Upper lobe of left lung (tissue), 6 donors: ENCODE data around the gene EFCAB8. TPM values are rescaled to one million over a fixed set of nuclear protein-coding genes. Genes with fewer than 3 reads are reported as not detected.

ENCODE experiments used
- ATAC-seq, 2 donors: fragments of 200-7000 bp; cut with Tn5 transposase; one replicate each; pipeline ENCODE4 v1.9.1; 2022; ENCODE audit warnings: mild to moderate bottlenecking in 2 of 2, moderate library complexity in 2 of 2; ENCODE audit not compliant: low FRiP score in 2 of 2
- DNase-seq, 2 donors: peaks; one replicate each; pipeline ENCODE4 v3.0.0-alpha.2; 2019 to 2020
- H3K27ac ChIP-seq, 4 donors: fragments of 200-600 bp; sonication (generic); one replicate each; pipeline ENCODE4 v1.5.1; 2016 to 2019
- H3K27me3 ChIP-seq, 4 donors: fragments of 200-600 bp; sonication (generic); one replicate each; pipeline ENCODE4 v1.5.1; 2017 to 2019
- H3K36me3 ChIP-seq, 4 donors: fragments of 200-600 bp; sonication (generic); one replicate each; pipeline ENCODE4 v1.5.1; 2016 to 2019
- H3K4me1 ChIP-seq, 4 donors: fragments of 200-600 bp; sonication (generic); one replicate each; pipeline ENCODE4 v1.5.1; 2018 to 2019
- H3K4me3 ChIP-seq, 4 donors: fragments of 200-600 bp; sonication (generic); one replicate each; pipeline ENCODE4 v1.5.1; 2017 to 2019; ENCODE audit warnings: mild to moderate bottlenecking in 2 of 4, moderate library complexity in 1 of 4
- H3K9me3 ChIP-seq, 4 donors: fragments of 200-600 bp; sonication (generic); one replicate each; pipeline ENCODE4 v1.5.1; 2018 to 2019
- EP300 ChIP-seq, 4 donors: sonication (generic); formaldehyde crosslinking; IDR thresholded peaks; one replicate each; pipeline ENCODE4 v1.5.1; 2017; ENCODE audit warnings: antibody characterized with exemption in 4 of 4, control low read depth in 2 of 4
- POLR2A ChIP-seq, 4 donors: fragments of 450-650 bp; IDR thresholded peaks; one replicate each; pipeline ENCODE4 v1.5.1; 2016 to 2017; ENCODE audit warnings: antibody characterized with exemption in 4 of 4, mild to moderate bottlenecking in 2 of 4
- POLR2AphosphoS5 ChIP-seq, 2 donors: sonication (generic); formaldehyde crosslinking; IDR thresholded peaks; one replicate each; pipeline ENCODE4 v1.5.1; 2017; ENCODE audit warnings: antibody characterized with exemption in 2 of 2
- WGBS, 2 donors: methylation state at CpG; one replicate each; pipeline ENCODE4 v1.1.5; 2017 to 2018; 5-methylcytosine and 5-hydroxymethylcytosine counted together
- total RNA-seq, 6 donors: library from RNA; depleted of rRNA in 4 of 6; stranded (reverse); fragments of >200 nt in 4 of 6; gene quantifications; one replicate each; pipeline versions ENCODE4 v1.1.0 to v1.2.1, GENCODE V29; 2016 to 2021
- TF ChIP-seq, protein P1 (sequence below), 6 experiments: fragments of 450-650 bp in 4 of 6; fragments of 200-600 bp in 2 of 6; sonication (generic) in 2 of 6; IDR thresholded peaks; one replicate each; pipeline ENCODE4 v1.5.1; 2016 to 2019; ENCODE audit warnings: antibody characterized with exemption in 6 of 6
- donor health status: DM: no; HTN: no; CAD: no; lungs with moderate emphysema.
- donor health status: DM: no; HTN: yes; CAD: no; lungs with severe emphysema.

EFCAB8 gene
- total RNA-seq, 6 donors from 2014 or later, result 0.10 to 3.3 (median 0.67) TPM

DNA sequence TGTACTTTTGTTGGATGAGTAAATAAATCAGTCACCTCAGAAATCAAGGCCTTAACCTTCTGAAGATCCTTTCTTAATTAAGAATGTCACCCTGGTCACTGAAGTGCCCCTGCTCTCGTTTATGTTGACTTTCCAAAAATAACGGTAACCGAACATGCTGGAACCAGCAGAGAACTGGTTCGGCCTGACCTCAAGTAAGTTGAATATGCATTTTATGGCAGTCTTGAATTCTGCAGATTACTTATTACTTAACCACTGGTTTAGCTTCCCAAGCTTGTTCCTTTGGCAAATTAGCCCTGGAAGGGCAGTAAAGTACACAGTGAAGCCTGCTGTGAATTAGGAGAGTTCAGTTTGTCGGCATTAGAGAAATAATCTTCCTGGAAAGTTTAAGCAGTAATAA lies 26.7 kb upstream of the EFCAB8 start:
- 71 to 79% methylated on average over 5 of the region's 5 CpGs for WGBS, 2 donors
- DNase-seq (no peak), ATAC-seq (no peak)
- TF ChIP-seq, protein P1, sequence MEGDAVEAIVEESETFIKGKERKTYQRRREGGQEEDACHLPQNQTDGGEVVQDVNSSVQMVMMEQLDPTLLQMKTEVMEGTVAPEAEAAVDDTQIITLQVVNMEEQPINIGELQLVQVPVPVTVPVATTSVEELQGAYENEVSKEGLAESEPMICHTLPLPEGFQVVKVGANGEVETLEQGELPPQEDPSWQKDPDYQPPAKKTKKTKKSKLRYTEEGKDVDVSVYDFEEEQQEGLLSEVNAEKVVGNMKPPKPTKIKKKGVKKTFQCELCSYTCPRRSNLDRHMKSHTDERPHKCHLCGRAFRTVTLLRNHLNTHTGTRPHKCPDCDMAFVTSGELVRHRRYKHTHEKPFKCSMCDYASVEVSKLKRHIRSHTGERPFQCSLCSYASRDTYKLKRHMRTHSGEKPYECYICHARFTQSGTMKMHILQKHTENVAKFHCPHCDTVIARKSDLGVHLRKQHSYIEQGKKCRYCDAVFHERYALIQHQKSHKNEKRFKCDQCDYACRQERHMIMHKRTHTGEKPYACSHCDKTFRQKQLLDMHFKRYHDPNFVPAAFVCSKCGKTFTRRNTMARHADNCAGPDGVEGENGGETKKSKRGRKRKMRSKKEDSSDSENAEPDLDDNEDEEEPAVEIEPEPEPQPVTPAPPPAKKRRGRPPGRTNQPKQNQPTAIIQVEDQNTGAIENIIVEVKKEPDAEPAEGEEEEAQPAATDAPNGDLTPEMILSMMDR (IDR thresholded peaks at IDR 0.05), result no peak
- no peak for TF ChIP-seq POLR2A (IDR thresholded peaks at IDR 0.05)
- TF ChIP-seq EP300 (IDR thresholded peaks at IDR 0.05), result no peak
- TF ChIP-seq POLR2AphosphoS5 (IDR thresholded peaks at IDR 0.05), result no peak
- Histone ChIP-seq H3K27me3 (no peaks in the 10 kb centered on the region), H3K9me3 (no peaks in the 10 kb centered on the region), H3K4me1 (peaks cover 17 to 34% (median 19%) of the 10 kb centered on the region in 4 donors), H3K4me3 (no peak overlapping the region), H3K36me3 (peaks cover 0 to 67% (median 34%) of the 10 kb centered on the region in 4 donors), H3K27ac (no peak overlapping the region)

GRCh38 chr20:32832664-32833063 lies 26.1 kb upstream of the EFCAB8 start:
- Histone ChIP-seq H3K27ac (no peak overlapping the region), H3K9me3 (no peaks in the 10 kb centered on the region), H3K4me3 (no peak overlapping the region), H3K4me1 (peaks cover 17 to 34% (median 19%) of the 10 kb centered on the region in 4 donors), H3K27me3 (no peaks in the 10 kb centered on the region), H3K36me3 (peaks cover 0 to 67% (median 33%) of the 10 kb centered on the region in 4 donors)
- no peak for ATAC-seq
- WGBS, 2 donors, result 78 to 79% methylated on average over 11 of the region's 11 CpGs
- TF ChIP-seq, protein P1 (IDR thresholded peaks at IDR 0.05), result no peak
- TF ChIP-seq EP300 (IDR thresholded peaks at IDR 0.05) (no peak), POLR2A (IDR thresholded peaks at IDR 0.05) (no peak), POLR2AphosphoS5 (IDR thresholded peaks at IDR 0.05) (no peak)
- no peak for DNase-seq

- H3K4me3 ChIP-seq, result no peak overlapping the region
- H3K27ac ChIP-seq, result no peak overlapping the region
- H3K9me3 ChIP-seq, result no peaks in the 10 kb centered on the region
- TF ChIP-seq EP300 (IDR thresholded peaks at IDR 0.05), result no peak
- TF ChIP-seq, protein P1 (IDR thresholded peaks at IDR 0.05), result no peak
- TF ChIP-seq POLR2AphosphoS5 (IDR thresholded peaks at IDR 0.05), result no peak
- no peak for TF ChIP-seq POLR2A (IDR thresholded peaks at IDR 0.05)
- H3K4me1 ChIP-seq, result peaks cover 5 to 14% (median 7%) of the 10 kb centered on the region in 4 donors
- H3K27me3 ChIP-seq, result no peaks in the 10 kb centered on the region
- no peak for ATAC-seq
- peaks cover 4 to 73% (median 47%) of the 10 kb centered on the region in 4 donors for H3K36me3 ChIP-seq
- no peak for DNase-seq
Observed at GRCh38 chr20:32834972-32835371, 23.8 kb upstream of the EFCAB8 start.

GRCh38 chr20:32837157-32837556 lies 21.6 kb upstream of the EFCAB8 start:
- peaks cover 0 to 9% (median under 1%) of the 10 kb centered on the region in 4 donors for H3K4me1 ChIP-seq
- H3K9me3 ChIP-seq, result no peaks in the 10 kb centered on the region
- 31 to 94% methylated on average over 1 of the region's 1 CpG for WGBS, 2 donors
- TF ChIP-seq EP300 (IDR thresholded peaks at IDR 0.05) (no peak), POLR2A (IDR thresholded peaks at IDR 0.05) (no peak), POLR2AphosphoS5 (IDR thresholded peaks at IDR 0.05) (no peak)
- TF ChIP-seq, protein P1 (IDR thresholded peaks at IDR 0.05), result no peak
- H3K27me3 ChIP-seq, result no peaks in the 10 kb centered on the region
- H3K36me3 ChIP-seq, result peaks cover 5 to 84% (median 64%) of the 10 kb centered on the region in 4 donors
- no peak overlapping the region for H3K4me3 ChIP-seq
- H3K27ac ChIP-seq, result no peak overlapping the region
- DNase-seq (no peak), ATAC-seq (no peak)
